WTC11 (cell line): ENCODE measurements around the gene KLLN. TPM values are rescaled to one million over a fixed set of nuclear protein-coding genes. Genes with fewer than 3 reads are reported as not detected.

Source experiments
- ATAC-seq: fragments of 200-7000 bp; cut with Tn5 transposase; 2 replicates; pipeline ENCODE4 v1.10.0; 2021; ENCODE audit warnings: mild to moderate bottlenecking, moderate library complexity
- CTCF ChIA-PET: fragments of 300-600 bp; sonication (Branson Sonifier 250); formaldehyde crosslinking; loops from one replicate; lab custom pipeline; 2021; ENCODE audit warnings: antibody characterized with exemption; lab: Charles Lee
- POLR2A ChIA-PET: fragments of 350-600 bp; sonication (Branson Sonifier 250); formaldehyde crosslinking; loops from one replicate; lab custom pipeline; 2021; ENCODE audit warnings: antibody characterized with exemption; lab: Charles Lee
- DNase-seq: peaks from one replicate; pipeline ENCODE4 v3.0.0; 2021; ENCODE audit warnings: low spot score
- H3K27ac Mint-ChIP-seq: 2 replicates; pipeline ENCODE4 v1.8.0; 2021; ENCODE audit warnings: mixed read lengths
- H3K27me3 Mint-ChIP-seq: 2 replicates; pipeline ENCODE4 v1.8.0; 2021; ENCODE audit warnings: low read depth, mild to moderate bottlenecking, moderate library complexity, mixed read lengths
- H3K36me3 Mint-ChIP-seq: 2 replicates; pipeline ENCODE4 v1.8.0; 2021; ENCODE audit warnings: mixed read lengths
- H3K4me1 Mint-ChIP-seq: 2 replicates; pipeline ENCODE4 v1.8.0; 2022; ENCODE audit warnings: mixed read lengths
- H3K4me3 Mint-ChIP-seq: 2 replicates; pipeline ENCODE4 v1.8.0; 2021; ENCODE audit warnings: mild to moderate bottlenecking, moderate library complexity, mixed read lengths
- H3K9me3 Mint-ChIP-seq: 2 replicates; pipeline ENCODE4 v1.8.0; 2021; ENCODE audit warnings: mixed read lengths
- CDX4 ChIP-seq: fragments of 250-450 bp; sonication (Bioruptor Pico); IDR thresholded peaks from 2 replicates; pipeline ENCODE4 v1.9.0; 2021; ENCODE audit warnings: moderate library complexity, mild to moderate bottlenecking, inconsistent platforms, borderline replicate concordance
- CREM ChIP-seq: sonication (generic); formaldehyde crosslinking; IDR thresholded peaks from 2 replicates; pipeline ENCODE4 v1.8.1; 2022; ENCODE audit warnings: mild to moderate bottlenecking, missing genetic modification reagents, moderate library complexity
- E2F1 ChIP-seq: sonication (generic); formaldehyde crosslinking; IDR thresholded peaks from 2 replicates; pipeline ENCODE4 v1.8.0; 2022; ENCODE audit warnings: mild to moderate bottlenecking, missing genetic modification reagents
- ERG ChIP-seq: fragments of 250-450 bp; sonication (Bioruptor Pico); IDR thresholded peaks from 2 replicates; pipeline ENCODE4 v1.8.0; 2021; ENCODE audit warnings: mild to moderate bottlenecking
- FOXJ3 ChIP-seq: sonication (generic); formaldehyde crosslinking; IDR thresholded peaks from 2 replicates; pipeline ENCODE4 v1.9.0; 2021; ENCODE audit warnings: missing genetic modification reagents, mild to moderate bottlenecking, borderline replicate concordance
- GABPB1 ChIP-seq: sonication (generic); formaldehyde crosslinking; IDR thresholded peaks from 2 replicates; pipeline ENCODE4 v1.8.1; 2023; ENCODE audit warnings: mild to moderate bottlenecking, missing genetic modification reagents
- IRF2 ChIP-seq: sonication (generic); formaldehyde crosslinking; IDR thresholded peaks from 2 replicates; pipeline ENCODE4 v1.8.0; 2022; ENCODE audit warnings: low read depth, missing genetic modification reagents, borderline replicate concordance
- PRDM15 ChIP-seq: sonication (generic); formaldehyde crosslinking; IDR thresholded peaks from 2 replicates; pipeline ENCODE4 v1.8.0; 2022; ENCODE audit warnings: missing genetic modification reagents
- SMAD4 ChIP-seq: sonication (generic); formaldehyde crosslinking; IDR thresholded peaks from 2 replicates; pipeline ENCODE4 v1.8.0; 2022; ENCODE audit warnings: mild to moderate bottlenecking, missing genetic modification reagents
- TEAD1 ChIP-seq: sonication (generic); formaldehyde crosslinking; IDR thresholded peaks from 2 replicates; pipeline ENCODE4 v1.8.0; 2022; ENCODE audit warnings: mild to moderate bottlenecking, missing genetic modification reagents
- TEAD4 ChIP-seq: sonication (generic); formaldehyde crosslinking; IDR thresholded peaks from 2 replicates; pipeline ENCODE4 v1.8.0; 2022; ENCODE audit warnings: mild to moderate bottlenecking, missing genetic modification reagents
- ZBTB43 ChIP-seq: sonication (generic); formaldehyde crosslinking; IDR thresholded peaks from 2 replicates; pipeline ENCODE4 v1.8.1; 2023; ENCODE audit warnings: mild to moderate bottlenecking, missing genetic modification reagents
- ZMAT4 ChIP-seq: fragments of 250-450 bp; sonication (Bioruptor Pico); IDR thresholded peaks from 2 replicates; pipeline ENCODE4 v1.9.0; 2021; ENCODE audit warnings: mild to moderate bottlenecking
- ZNF232 ChIP-seq: sonication (generic); formaldehyde crosslinking; IDR thresholded peaks from 2 replicates; pipeline ENCODE4 v1.8.0; 2022; ENCODE audit warnings: mild to moderate bottlenecking, missing genetic modification reagents
- ZSCAN18 ChIP-seq: fragments of 250-450 bp; sonication (Bioruptor Pico); IDR thresholded peaks from 2 replicates; pipeline ENCODE4 v2.1.2; 2022; ENCODE audit warnings: mild to moderate bottlenecking, moderate library complexity
- total RNA-seq: library from RNA; stranded (reverse); gene quantifications from 3 replicates; pipeline ENCODE4 v1.2.3, GENCODE V29; 2021

KLLN gene
- total RNA-seq, 1 experiment from 2014 or later: 0.52 TPM

- ChIA-PET CTCF (no interaction called here), POLR2A (interaction anchor here (0.6 kb wide), 2 partner anchors 33 to 34 kb away, joined by 3 read pairs; no protein-coding TSS in a partner anchor)
- peaks cover 21% of the 10 kb centered on the region for H3K9me3 Mint-ChIP-seq
- ATAC-seq: no peak
- H3K4me3 Mint-ChIP-seq: no peak overlapping the region
- no peak for DNase-seq
- H3K27me3 Mint-ChIP-seq: no peaks in the 10 kb centered on the region
- H3K36me3 Mint-ChIP-seq: peaks cover 37% of the 10 kb centered on the region
- no peak for TF ChIP-seq E2F1 (CRISPR knock-in tag)
- H3K27ac Mint-ChIP-seq: no peak overlapping the region
- peaks cover 5% of the 10 kb centered on the region; the same call in 1 of the 2 replicates for H3K4me1 Mint-ChIP-seq
Measured at GRCh38 chr10:87896216-87896615, 32.9 kb upstream of the KLLN start.

GRCh38 chr10:87895430-87895829 is 32.1 kb upstream of the KLLN start:
- Mint-ChIP-seq H3K4me1 (no peaks in the 10 kb centered on the region), H3K4me3 (no peak overlapping the region), H3K9me3 (peaks cover 15% of the 10 kb centered on the region), H3K36me3 (peaks cover 31% of the 10 kb centered on the region), H3K27me3 (no peaks in the 10 kb centered on the region)
- DNase-seq (no peak), ATAC-seq (no peak)
- POLR2A ChIA-PET: interaction anchor here (0.6 kb wide), 1 partner anchor 34 kb away, joined by 3 read pairs; no protein-coding TSS in a partner anchor
- CTCF ChIA-PET: no interaction called here
- TF ChIP-seq SMAD4 (CRISPR knock-in tag): no peak
- TF ChIP-seq, all 79 proteins: peak for 0
- H3K27ac Mint-ChIP-seq: no peak overlapping the region

- Mint-ChIP-seq H3K9me3 (peaks cover 21% of the 10 kb centered on the region), H3K36me3 (peaks cover 21% of the 10 kb centered on the region), H3K4me3 (no peak overlapping the region), H3K27me3 (no peaks in the 10 kb centered on the region), H3K27ac (no peak overlapping the region), H3K4me1 (no peaks in the 10 kb centered on the region)
- no peak for ATAC-seq
- DNase-seq: no peak
- ChIA-PET POLR2A (no interaction called here), CTCF (no interaction called here)
- TF ChIP-seq ZNF232 (CRISPR knock-in tag): no peak
- TF ChIP-seq ZBTB43 (CRISPR knock-in tag): no peak
- no peak for TF ChIP-seq ZSCAN18 (CRISPR knock-in tag)
- TF ChIP-seq CDX4 (CRISPR knock-in tag): no peak
- TF ChIP-seq TEAD1 (CRISPR knock-in tag): no peak
- no peak for TF ChIP-seq GABPB1 (CRISPR knock-in tag)
Measured at GRCh38 chr10:87887548-87888289, 24.4 kb upstream of the KLLN start.

GRCh38 chr10:87887146-87887545 is 23.8 kb upstream of the KLLN start:
- ChIA-PET POLR2A (no interaction called here), CTCF (no interaction called here)
- TF ChIP-seq FOXJ3 (no peak), ZMAT4 (CRISPR knock-in tag) (no peak), PRDM15 (no peak), IRF2 (no peak), TEAD4 (CRISPR knock-in tag) (no peak), CREM (CRISPR knock-in tag) (no peak), ERG (CRISPR knock-in tag) (no peak)
- no peak overlapping the region for H3K27ac Mint-ChIP-seq
- H3K27me3 Mint-ChIP-seq: no peaks in the 10 kb centered on the region
- ATAC-seq: no peak
- H3K9me3 Mint-ChIP-seq: peaks cover 21% of the 10 kb centered on the region
- peaks cover 22% of the 10 kb centered on the region for H3K36me3 Mint-ChIP-seq
- DNase-seq: no peak
- no peak overlapping the region for H3K4me3 Mint-ChIP-seq
- no peaks in the 10 kb centered on the region for H3K4me1 Mint-ChIP-seq
